Measurements from ENCODE around the gene UNC5C.

UNC5C gene

GRCh38 chr4:95572304-95572991, 23.7 kb upstream of the UNC5C start:
- Histone ChIP-seq H3K4me3 (ENCODE audit: low read depth, low read length, poor library complexity, severe bottlenecking) (no peak overlapping the region), H3K79me2 (ENCODE audit: insufficient read depth, low read length) (no peaks in the 10 kb centered on the region), H2AFZ (ENCODE audit: low read length) (no peak overlapping the region), H3K4me1 (ENCODE audit: insufficient read depth, low read length, severe bottlenecking) (no peaks in the 10 kb centered on the region), H3K27me3 (ENCODE audit: insufficient read depth, low read length) (no peaks in the 10 kb centered on the region), H3K9me3 (ENCODE audit: low read length) (no peaks in the 10 kb centered on the region), H3F3A (ENCODE audit: insufficient read depth, low read length) (no peaks in the 10 kb centered on the region), H3K9ac (ENCODE audit: low read length) (no peak overlapping the region), H3K9me2 (ENCODE audit: low read depth, low read length) (no peaks in the 10 kb centered on the region), H4K20me1 (ENCODE audit: insufficient read depth, low read length) (no peaks in the 10 kb centered on the region), H3K4me2 (ENCODE audit: low read length) (no peak overlapping the region), H3K27ac (ENCODE audit: low read depth, low read length, poor library complexity, severe bottlenecking) (no peak overlapping the region), H3K36me3 (ENCODE audit: insufficient read depth, low read length) (no peaks in the 10 kb centered on the region)
- TF ChIP-seq EZH2 (IDR thresholded peaks at IDR 0.05; ENCODE audit: borderline replicate concordance, low read length) = no peak
- TF ChIP-seq, protein P1, sequence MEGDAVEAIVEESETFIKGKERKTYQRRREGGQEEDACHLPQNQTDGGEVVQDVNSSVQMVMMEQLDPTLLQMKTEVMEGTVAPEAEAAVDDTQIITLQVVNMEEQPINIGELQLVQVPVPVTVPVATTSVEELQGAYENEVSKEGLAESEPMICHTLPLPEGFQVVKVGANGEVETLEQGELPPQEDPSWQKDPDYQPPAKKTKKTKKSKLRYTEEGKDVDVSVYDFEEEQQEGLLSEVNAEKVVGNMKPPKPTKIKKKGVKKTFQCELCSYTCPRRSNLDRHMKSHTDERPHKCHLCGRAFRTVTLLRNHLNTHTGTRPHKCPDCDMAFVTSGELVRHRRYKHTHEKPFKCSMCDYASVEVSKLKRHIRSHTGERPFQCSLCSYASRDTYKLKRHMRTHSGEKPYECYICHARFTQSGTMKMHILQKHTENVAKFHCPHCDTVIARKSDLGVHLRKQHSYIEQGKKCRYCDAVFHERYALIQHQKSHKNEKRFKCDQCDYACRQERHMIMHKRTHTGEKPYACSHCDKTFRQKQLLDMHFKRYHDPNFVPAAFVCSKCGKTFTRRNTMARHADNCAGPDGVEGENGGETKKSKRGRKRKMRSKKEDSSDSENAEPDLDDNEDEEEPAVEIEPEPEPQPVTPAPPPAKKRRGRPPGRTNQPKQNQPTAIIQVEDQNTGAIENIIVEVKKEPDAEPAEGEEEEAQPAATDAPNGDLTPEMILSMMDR (IDR thresholded peaks at IDR 0.05; ENCODE audit: low read length) = no peak

- Histone ChIP-seq H3K4me1 (ENCODE audit: insufficient read depth, low read length, severe bottlenecking) (no peaks in the 10 kb centered on the region), H3K79me2 (ENCODE audit: insufficient read depth, low read length) (no peaks in the 10 kb centered on the region), H3K4me2 (ENCODE audit: low read length) (no peak overlapping the region), H3K9me2 (ENCODE audit: low read depth, low read length) (no peaks in the 10 kb centered on the region), H2AFZ (ENCODE audit: low read length) (no peak overlapping the region), H3K9me3 (ENCODE audit: low read length) (no peaks in the 10 kb centered on the region), H3K4me3 (ENCODE audit: low read depth, low read length, poor library complexity, severe bottlenecking) (no peak overlapping the region), H3F3A (ENCODE audit: insufficient read depth, low read length) (no peaks in the 10 kb centered on the region), H3K36me3 (ENCODE audit: insufficient read depth, low read length) (no peaks in the 10 kb centered on the region), H3K9ac (ENCODE audit: low read length) (no peak overlapping the region), H3K27me3 (ENCODE audit: insufficient read depth, low read length) (no peaks in the 10 kb centered on the region), H4K20me1 (ENCODE audit: insufficient read depth, low read length) (no peaks in the 10 kb centered on the region), H3K27ac (ENCODE audit: low read depth, low read length, poor library complexity, severe bottlenecking) (no peak overlapping the region)
- TF ChIP-seq, protein P1 (IDR thresholded peaks at IDR 0.05; ENCODE audit: low read length) = no peak
- no peak for TF ChIP-seq EZH2 (IDR thresholded peaks at IDR 0.05; ENCODE audit: borderline replicate concordance, low read length)
Measured at GRCh38 chr4:95571577-95571976, 22.8 kb upstream of the UNC5C start.

- no peak overlapping the region for H3K27ac ChIP-seq (ENCODE audit: low read depth, low read length, poor library complexity, severe bottlenecking)
- TF ChIP-seq, protein P1 (IDR thresholded peaks at IDR 0.05; ENCODE audit: low read length) = no peak
- no peak for TF ChIP-seq EZH2 (IDR thresholded peaks at IDR 0.05; ENCODE audit: borderline replicate concordance, low read length)
- no peaks in the 10 kb centered on the region for H3K36me3 ChIP-seq (ENCODE audit: insufficient read depth, low read length)
- H3F3A ChIP-seq (ENCODE audit: insufficient read depth, low read length) = no peaks in the 10 kb centered on the region
- H3K4me2 ChIP-seq (ENCODE audit: low read length) = no peak overlapping the region
- H3K9me3 ChIP-seq (ENCODE audit: low read length) = no peaks in the 10 kb centered on the region
- no peak overlapping the region for H3K9ac ChIP-seq (ENCODE audit: low read length)
- H3K4me3 ChIP-seq (ENCODE audit: low read depth, low read length, poor library complexity, severe bottlenecking) = no peak overlapping the region
- no peak overlapping the region for H2AFZ ChIP-seq (ENCODE audit: low read length)
- no peaks in the 10 kb centered on the region for H3K9me2 ChIP-seq (ENCODE audit: low read depth, low read length)
- H4K20me1 ChIP-seq (ENCODE audit: insufficient read depth, low read length) = no peaks in the 10 kb centered on the region
- no peaks in the 10 kb centered on the region for H3K4me1 ChIP-seq (ENCODE audit: insufficient read depth, low read length, severe bottlenecking)
- H3K79me2 ChIP-seq (ENCODE audit: insufficient read depth, low read length) = no peaks in the 10 kb centered on the region
- no peaks in the 10 kb centered on the region for H3K27me3 ChIP-seq (ENCODE audit: insufficient read depth, low read length)
Measured at GRCh38 chr4:95563638-95564337, 15.0 kb upstream of the UNC5C start.
